BLaER1 (cell line): ENCODE data around the gene SLC22A16.
A peak's percentile ranks its signal among the peaks of the same experiment; 100 is the strongest.

Experiments used
- H3K27ac ChIP-seq: shearing (Covaris generic); formaldehyde crosslinking; 2 replicates; pipeline ENCODE4 v1.8.1; 2022
- H3K27me3 ChIP-seq: shearing (Covaris generic); formaldehyde crosslinking; 2 replicates; pipeline ENCODE4 v1.8.1; 2022
- H3K36me3 ChIP-seq: shearing (Covaris generic); formaldehyde crosslinking; 2 replicates; pipeline ENCODE4 v1.8.1; 2022
- H3K4me1 ChIP-seq: shearing (Covaris generic); formaldehyde crosslinking; 2 replicates; pipeline ENCODE4 v1.8.1; 2022
- H3K4me2 ChIP-seq: shearing (Covaris generic); formaldehyde crosslinking; 2 replicates; pipeline ENCODE4 v1.8.1; 2022
- H3K4me3 ChIP-seq: shearing (Covaris generic); formaldehyde crosslinking; 2 replicates; pipeline ENCODE4 v1.8.1; 2022
- H3K9ac ChIP-seq: shearing (Covaris generic); formaldehyde crosslinking; 2 replicates; pipeline ENCODE4 v1.8.1; 2022
- H3K9me3 ChIP-seq: shearing (Covaris generic); formaldehyde crosslinking; 2 replicates; pipeline ENCODE4 v1.8.1; 2022
- H4K20me1 ChIP-seq: shearing (Covaris generic); formaldehyde crosslinking; 2 replicates; pipeline ENCODE4 v1.8.1; 2022
- Cebpa-rat ChIP-seq: shearing (Covaris generic); IDR thresholded peaks from 2 replicates; pipeline ENCODE4 v1.8.1; 2022

SLC22A16 gene

DNA sequence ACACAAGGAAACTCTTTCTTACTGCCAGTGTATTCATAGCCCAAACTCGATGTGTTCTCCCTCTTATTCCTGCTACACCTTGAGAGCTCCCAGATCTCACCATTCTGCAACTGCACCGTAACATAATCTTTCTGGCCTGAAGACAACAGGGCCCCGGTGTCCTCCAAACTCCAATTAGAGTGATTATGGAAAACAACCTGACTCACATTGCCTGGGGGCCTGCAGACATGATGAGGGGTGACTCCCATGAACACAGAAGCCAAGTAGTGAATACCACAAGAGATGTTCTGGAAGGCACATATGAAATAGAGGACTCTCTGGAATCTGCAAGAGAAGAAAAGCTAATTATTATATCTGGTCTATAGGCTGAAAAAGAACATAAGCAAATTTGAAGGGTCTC lies 19.7 kb downstream of the SLC22A16 start:
- H3K27me3 ChIP-seq = no peaks in the 10 kb centered on the region

DNA sequence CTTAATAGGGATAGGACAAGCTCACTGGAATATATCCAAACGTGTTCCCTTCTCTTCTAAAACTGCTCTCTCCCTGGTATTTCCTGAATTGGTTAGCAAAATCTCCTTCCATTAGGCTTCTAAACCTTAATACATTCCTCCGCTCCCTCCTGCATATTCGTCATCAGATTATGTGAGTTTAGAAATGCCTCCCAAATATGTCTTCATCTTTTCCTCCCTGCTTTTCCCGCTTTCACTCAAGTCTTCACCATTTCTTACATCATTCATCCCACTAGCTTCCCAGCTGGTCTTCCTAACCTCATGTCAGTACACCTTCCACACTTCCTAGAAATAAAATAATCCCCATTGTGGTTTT lies 26.9 kb downstream of the SLC22A16 start:
- H3K9me3 ChIP-seq = peaks cover 4% of the 10 kb centered on the region
- no peaks in the 10 kb centered on the region for H3K27me3 ChIP-seq
- no peak for TF ChIP-seq Cebpa-rat
- no peak overlapping the region for H3K9ac ChIP-seq
- peak overlapping the region; percentile 73 for H3K27ac ChIP-seq
- peaks cover 31% of the 10 kb centered on the region; the same call in 1 of the 2 replicates for H3K36me3 ChIP-seq
- H3K4me2 ChIP-seq = peak overlapping the region; percentile 78
- no peak overlapping the region for H3K4me3 ChIP-seq
- H3K4me1 ChIP-seq = peaks cover 48% of the 10 kb centered on the region
- H4K20me1 ChIP-seq = no peaks in the 10 kb centered on the region

More for the DNA sequence above, 19.7 kb downstream of the SLC22A16 start:
- Histone ChIP-seq H3K4me2 (no peak overlapping the region), H3K9me3 (peaks cover 29% of the 10 kb centered on the region), H3K27ac (no peak overlapping the region), H3K4me3 (no peak overlapping the region), H3K9ac (no peak overlapping the region), H3K4me1 (peaks cover 15% of the 10 kb centered on the region), H4K20me1 (peaks cover 6% of the 10 kb centered on the region; the same call in 1 of the 2 replicates), H3K36me3 (peaks cover 34% of the 10 kb centered on the region)
- no peak for TF ChIP-seq Cebpa-rat

DNA sequence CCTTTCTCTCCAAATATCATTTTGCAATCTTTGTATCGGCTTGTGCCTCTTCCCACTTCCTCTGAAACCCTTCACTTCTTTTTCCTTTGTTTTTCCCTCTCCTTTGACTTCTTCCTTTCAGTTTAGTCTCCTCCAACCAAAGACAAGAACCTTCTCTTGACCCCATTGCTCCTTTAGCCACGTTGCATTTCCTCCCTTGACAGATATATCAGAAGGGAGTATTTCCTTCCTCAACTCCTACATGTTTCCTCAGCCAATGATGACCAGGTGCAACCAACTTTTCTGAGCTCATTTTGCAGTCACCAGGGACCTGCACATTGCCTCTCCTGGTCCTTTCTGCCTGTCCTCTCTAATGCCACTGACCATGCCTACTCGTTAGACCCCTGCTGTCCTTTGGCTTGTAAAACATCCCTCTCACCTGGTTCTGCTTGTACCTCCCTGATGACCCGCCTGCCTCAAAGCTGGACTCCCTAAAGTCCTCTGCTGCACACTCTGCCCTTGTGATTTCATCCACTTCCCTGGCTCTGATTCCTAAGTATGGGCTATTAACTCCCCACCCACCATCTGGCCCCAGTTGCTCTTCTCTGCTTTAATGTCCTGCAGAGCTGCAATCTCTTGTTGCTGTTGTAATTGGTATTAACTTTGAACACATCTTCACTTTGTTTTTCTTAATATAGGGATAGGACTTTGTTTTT lies 27.4 kb downstream of the SLC22A16 start:
- H3K4me2 ChIP-seq = peak overlapping the region; percentile 78
- no peaks in the 10 kb centered on the region for H3K27me3 ChIP-seq
- H3K4me1 ChIP-seq = peaks cover 48% of the 10 kb centered on the region
- H3K4me3 ChIP-seq = peak overlapping the region; percentile 22; the same call in 1 of the 2 replicates
- no peak for TF ChIP-seq Cebpa-rat
- peaks cover 4% of the 10 kb centered on the region for H3K9me3 ChIP-seq
- 0 out of 2 replicates have a peak overlapping the region, but pooled peaks have one; percentile 20 for H3K9ac ChIP-seq
- peak overlapping the region; percentile 73 for H3K27ac ChIP-seq
- peaks cover 28% of the 10 kb centered on the region; the same call in 1 of the 2 replicates for H3K36me3 ChIP-seq
- H4K20me1 ChIP-seq = no peaks in the 10 kb centered on the region

DNA sequence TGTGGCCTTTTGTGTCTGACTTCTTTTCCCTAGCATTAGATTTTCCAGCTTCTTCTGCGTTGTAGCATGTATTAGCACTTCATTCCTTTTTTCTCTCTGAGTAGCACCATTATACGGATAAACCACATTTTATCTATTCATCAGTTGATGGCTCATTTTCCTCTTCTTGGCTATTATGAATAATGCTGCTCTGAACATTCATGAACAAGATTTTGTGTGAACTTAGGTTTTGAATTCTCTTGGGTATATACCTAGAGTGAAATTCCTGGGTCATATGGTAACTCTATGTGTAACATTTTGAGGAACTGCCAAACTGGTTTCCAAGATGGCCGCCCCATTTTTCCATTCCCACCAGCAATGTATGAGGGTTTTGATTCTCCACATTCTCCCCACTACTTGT lies 28.7 kb downstream of the SLC22A16 start:
- no peak overlapping the region for H3K27ac ChIP-seq
- peaks cover 4% of the 10 kb centered on the region for H3K9me3 ChIP-seq
- peak overlapping the region; percentile 78 for H3K4me2 ChIP-seq
- no peak overlapping the region for H3K4me3 ChIP-seq
- peaks cover 20% of the 10 kb centered on the region for H3K36me3 ChIP-seq
- no peaks in the 10 kb centered on the region for H4K20me1 ChIP-seq
- H3K4me1 ChIP-seq = peaks cover 46% of the 10 kb centered on the region
- no peaks in the 10 kb centered on the region for H3K27me3 ChIP-seq
- no peak for TF ChIP-seq Cebpa-rat
- H3K9ac ChIP-seq = no peak overlapping the region

DNA sequence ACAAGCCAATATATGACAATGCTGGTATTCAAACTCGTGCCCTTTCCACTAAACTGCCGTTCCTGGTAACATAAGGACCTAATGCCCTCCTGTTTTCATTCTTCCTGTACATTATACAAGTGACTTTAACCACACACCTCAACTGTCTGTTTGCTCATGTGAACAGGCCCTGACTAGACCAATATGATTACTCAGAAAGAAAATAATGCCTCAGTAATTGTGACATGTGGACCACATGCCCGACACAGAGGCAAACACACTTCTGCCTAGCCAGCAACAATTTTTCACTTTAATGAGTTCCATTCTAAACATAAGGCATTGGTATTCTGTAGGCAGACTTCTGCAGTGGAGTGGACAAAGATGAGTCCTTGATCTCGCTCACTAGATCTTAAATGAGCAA lies 30.0 kb downstream of the SLC22A16 start:
- Histone ChIP-seq H4K20me1 (no peaks in the 10 kb centered on the region), H3K4me1 (peaks cover 39% of the 10 kb centered on the region), H3K9ac (no peak overlapping the region), H3K27me3 (no peaks in the 10 kb centered on the region), H3K4me3 (no peak overlapping the region), H3K9me3 (peaks cover 10% of the 10 kb centered on the region), H3K36me3 (peaks cover 33% of the 10 kb centered on the region), H3K27ac (no peak overlapping the region), H3K4me2 (no peak overlapping the region)
- TF ChIP-seq Cebpa-rat = no peak

DNA sequence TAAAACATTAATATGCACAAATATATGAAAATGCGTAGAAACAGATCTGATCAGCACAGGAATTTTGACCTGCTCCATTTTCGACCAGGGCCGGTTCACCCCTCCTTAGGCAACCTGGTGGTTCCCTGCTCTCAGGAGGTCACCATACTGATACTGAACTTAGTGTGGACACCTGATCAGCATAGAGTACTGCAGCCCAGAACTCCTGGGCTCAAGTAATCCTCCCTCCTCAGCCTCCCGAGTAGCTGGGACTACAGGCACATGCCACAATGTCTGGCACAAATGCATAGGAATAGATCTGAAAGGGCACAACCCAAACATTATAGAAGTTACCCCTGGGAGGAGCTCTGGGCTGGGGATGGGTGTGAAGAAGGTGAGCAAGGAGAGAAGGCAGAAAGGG lies 36.4 kb downstream of the SLC22A16 start:
- Histone ChIP-seq H3K9ac (no peak overlapping the region), H3K36me3 (peaks cover 27% of the 10 kb centered on the region), H3K27ac (no peak overlapping the region), H3K4me1 (peaks cover 21% of the 10 kb centered on the region), H3K27me3 (no peaks in the 10 kb centered on the region), H3K4me2 (no peak overlapping the region), H3K4me3 (no peak overlapping the region), H3K9me3 (peaks cover 5% of the 10 kb centered on the region; the same call in 1 of the 2 replicates), H4K20me1 (no peaks in the 10 kb centered on the region)
- no peak for TF ChIP-seq Cebpa-rat

DNA sequence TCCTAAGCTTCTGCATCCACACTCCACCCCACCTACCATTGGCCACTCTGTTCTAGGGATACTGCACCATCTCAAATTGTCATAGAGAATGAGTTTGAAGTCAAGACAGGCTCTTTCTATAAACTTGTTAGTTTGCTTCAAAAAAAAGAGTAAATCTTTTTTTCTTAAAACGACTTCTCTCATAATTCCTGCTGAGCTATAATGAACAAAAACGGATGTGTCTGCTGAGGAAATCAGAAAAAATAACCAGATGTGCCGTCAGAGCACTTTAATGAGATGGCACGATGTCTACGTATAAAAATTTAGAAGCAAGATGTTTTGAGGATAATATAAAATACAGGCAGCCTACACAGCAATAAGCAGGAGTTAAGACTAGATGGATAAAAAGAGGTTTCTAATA lies 37.1 kb downstream of the SLC22A16 start:
- H4K20me1 ChIP-seq = no peaks in the 10 kb centered on the region
- H3K9ac ChIP-seq = no peak overlapping the region
- peaks cover 5% of the 10 kb centered on the region; the same call in 1 of the 2 replicates for H3K9me3 ChIP-seq
- no peak for TF ChIP-seq Cebpa-rat
- peaks cover 32% of the 10 kb centered on the region for H3K36me3 ChIP-seq
- H3K4me2 ChIP-seq = peak overlapping the region; percentile 71
- peaks cover 21% of the 10 kb centered on the region for H3K4me1 ChIP-seq
- no peak overlapping the region for H3K4me3 ChIP-seq
- no peak overlapping the region for H3K27ac ChIP-seq
- no peaks in the 10 kb centered on the region for H3K27me3 ChIP-seq

DNA sequence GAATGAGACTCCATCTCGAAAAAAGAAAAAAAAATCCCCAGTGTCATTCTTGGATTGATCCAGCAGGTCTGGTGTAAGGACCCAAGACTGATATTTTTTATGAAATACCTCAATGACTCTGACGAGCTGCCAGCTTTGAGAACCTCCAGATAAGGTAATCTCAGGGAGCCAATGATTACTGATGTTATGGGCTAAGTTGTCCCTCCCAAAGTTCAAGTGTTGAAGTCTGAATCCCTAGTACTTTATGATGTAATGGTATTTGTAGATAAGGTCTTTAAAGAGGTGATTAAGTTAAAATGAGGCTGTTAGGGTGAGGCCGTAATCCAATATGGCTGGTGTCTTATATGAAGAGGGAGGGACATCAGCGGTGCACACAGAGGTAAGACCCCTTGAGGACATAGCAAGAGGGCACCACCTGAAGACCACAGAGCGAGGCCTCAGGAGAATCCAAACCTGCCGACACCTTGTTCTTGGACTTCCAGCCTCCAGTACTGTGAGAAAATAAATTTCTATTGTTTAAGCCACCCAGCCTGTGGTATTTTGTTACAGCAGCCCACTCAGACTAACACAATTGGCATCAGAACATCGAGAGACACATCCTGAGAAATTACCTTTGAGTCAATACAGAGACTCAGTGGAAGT lies 41.3 kb downstream of the SLC22A16 start:
- H4K20me1 ChIP-seq = no peaks in the 10 kb centered on the region

DNA sequence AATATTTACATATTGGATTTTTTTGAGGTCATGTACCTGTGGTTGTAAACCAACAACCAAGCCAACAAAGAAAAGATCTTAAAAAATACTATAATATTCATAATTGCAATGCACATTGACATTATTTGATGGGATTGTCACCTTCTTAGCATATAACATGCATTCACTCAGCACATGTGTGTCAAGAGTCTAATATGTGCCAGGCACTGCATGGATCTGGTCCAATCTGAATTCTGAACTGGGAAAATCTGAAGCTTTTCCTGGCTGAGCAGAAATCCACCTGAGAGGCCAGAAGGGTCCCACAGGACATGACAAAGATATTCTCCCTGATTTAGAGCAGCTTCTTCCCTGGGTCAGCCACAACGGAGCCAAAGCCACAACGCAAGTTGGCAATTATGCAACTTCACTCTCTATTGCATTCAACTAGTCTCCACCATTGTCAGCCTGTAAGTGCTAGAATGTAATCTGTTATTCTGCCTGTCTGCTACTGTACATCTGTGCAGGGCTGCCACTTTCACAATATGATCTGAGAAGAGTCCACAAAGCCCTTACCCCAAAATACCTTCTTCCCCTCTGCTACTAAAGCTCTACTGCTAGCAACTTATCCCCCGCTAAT lies 44.0 kb downstream of the SLC22A16 start:
- Histone ChIP-seq H3K9ac (no peak overlapping the region), H3K27ac (no peak overlapping the region), H3K4me2 (peak overlapping the region; percentile 46), H3K36me3 (peaks cover 29% of the 10 kb centered on the region), H3K4me3 (no peak overlapping the region), H3K4me1 (peaks cover 26% of the 10 kb centered on the region), H3K27me3 (no peaks in the 10 kb centered on the region), H3K9me3 (no peaks in the 10 kb centered on the region), H4K20me1 (no peaks in the 10 kb centered on the region)
- TF ChIP-seq Cebpa-rat = 0 out of 2 replicates have a peak, but pooled peaks have one; percentile 23

More for the DNA sequence above, 41.3 kb downstream of the SLC22A16 start:
- no peak for TF ChIP-seq Cebpa-rat
- peaks cover 29% of the 10 kb centered on the region for H3K36me3 ChIP-seq
- H3K4me2 ChIP-seq = no peak overlapping the region
- H3K9me3 ChIP-seq = no peaks in the 10 kb centered on the region
- peaks cover 32% of the 10 kb centered on the region for H3K4me1 ChIP-seq
- no peak overlapping the region for H3K27ac ChIP-seq
- H3K27me3 ChIP-seq = no peaks in the 10 kb centered on the region
- no peak overlapping the region for H3K9ac ChIP-seq
- H3K4me3 ChIP-seq = no peak overlapping the region

DNA sequence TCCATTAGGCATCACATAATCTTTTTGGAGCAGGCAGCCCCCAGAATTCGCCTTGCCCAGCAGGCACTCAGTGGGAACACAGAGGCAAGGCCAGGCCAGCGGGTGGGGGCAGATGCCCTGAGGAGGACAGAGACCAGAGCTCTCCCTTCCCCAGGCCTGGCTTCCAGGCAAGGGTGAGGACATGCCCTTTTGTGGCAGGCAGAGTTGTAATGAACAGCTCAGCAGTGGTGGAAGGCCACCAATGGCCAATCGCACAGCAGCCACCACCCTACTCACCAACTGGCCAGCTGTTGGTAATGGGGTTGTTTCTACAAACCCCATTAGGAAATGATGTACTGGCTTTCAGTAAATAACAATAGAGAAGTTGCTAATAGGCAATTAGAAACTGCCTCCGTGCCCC lies 45.7 kb downstream of the SLC22A16 start:
- Histone ChIP-seq H3K27me3 (no peaks in the 10 kb centered on the region), H3K4me3 (no peak overlapping the region), H3K4me1 (peaks cover 33% of the 10 kb centered on the region), H3K9me3 (no peaks in the 10 kb centered on the region), H3K9ac (no peak overlapping the region), H4K20me1 (no peaks in the 10 kb centered on the region), H3K4me2 (no peak overlapping the region), H3K27ac (no peak overlapping the region), H3K36me3 (peaks cover 24% of the 10 kb centered on the region)
- TF ChIP-seq Cebpa-rat = no peak
